GM12878 (cell line): ENCODE measurements around the gene KLHL20. TPM values are rescaled to one million over a fixed set of nuclear protein-coding genes. Genes with fewer than 3 reads are reported as not detected.

ENCODE experiments used
- HDAC2 ChIP-seq: fragments of 200-600 bp; sonication (generic); IDR thresholded peaks from 2 replicates; pipeline ENCODE4 v1.6.1; 2017
- IRF4 ChIP-seq: IDR thresholded peaks from 2 replicates; pipeline ENCODE4 v1.6.1; 2011; ENCODE audit warnings: low read depth, low read length
- JUNB ChIP-seq: IDR thresholded peaks from 2 replicates; pipeline ENCODE4 v1.6.1; 2016; ENCODE audit warnings: antibody characterized with exemption, mild to moderate bottlenecking
- KLF5 ChIP-seq: fragments of 450-650 bp; IDR thresholded peaks from 2 replicates; pipeline ENCODE4 v1.6.1; 2014; ENCODE audit warnings: mild to moderate bottlenecking; ENCODE audit not compliant: partially characterized antibody
- RBBP5 ChIP-seq: fragments of 200-600 bp; sonication (generic); conservative IDR thresholded peaks from 2 replicates; pipeline ENCODE4 v1.6.1; 2016
- SUPT20H ChIP-seq: IDR thresholded peaks from 2 replicates; pipeline ENCODE4 v1.6.1; 2011; ENCODE audit warnings: low read depth, mild to moderate bottlenecking, low read length, moderate library complexity, borderline replicate concordance; ENCODE audit not compliant: control insufficient read depth
- TCF3 ChIP-seq: IDR thresholded peaks from 2 replicates; pipeline ENCODE4 v1.6.1; 2012; ENCODE audit warnings: low read depth, mild to moderate bottlenecking, low read length, borderline replicate concordance; ENCODE audit not compliant: insufficient read depth
- polyA plus RNA-seq, 11 experiments: library from polyadenylated mRNA; depleted of rRNA in 4 of 11; unstranded in 6 of 11; stranded (reverse) in 5 of 11; fragments of >200 nt; fragmentation: Nextera tagmentation in 4 of 11; fragmentation: Illumina TruSeq in 1 of 11; extraction: Ambion mirVana in 4 of 11; extraction: Trizol in 1 of 11; gene quantifications; 1 replicate in 1 of 11; 2 replicates in 10 of 11; pipeline versions ENCODE4 v1.2.1 to v1.2.3, GENCODE V29; 2011 to 2016; ENCODE audit warnings: inconsistent platforms in 2 of 11, missing spikeins in 2 of 11, low read depth in 1 of 11
- total RNA-seq, 4 experiments: library from RNA; depleted of rRNA in 3 of 4; stranded (reverse); fragments of >200 nt in 3 of 4; fragmentation: Illumina TruSeq in 1 of 4; extraction: Trizol in 1 of 4; gene quantifications; 2 replicates each; pipeline versions ENCODE4 v1.2.1 to v1.2.3, GENCODE V29; 2013 to 2021
- TF ChIP-seq, protein P1 (sequence below): IDR thresholded peaks from 2 replicates; pipeline ENCODE4 v1.6.1; 2012; ENCODE audit warnings: mild to moderate bottlenecking, low read depth, low read length
- TF ChIP-seq, protein P2 (sequence below): fragments of 450-650 bp; formaldehyde crosslinking; IDR thresholded peaks from 2 replicates; pipeline ENCODE4 v1.4.0; 2020; ENCODE audit warnings: mild to moderate bottlenecking, moderate library complexity
- TF ChIP-seq, protein P3 (sequence below): IDR thresholded peaks from 2 replicates; pipeline ENCODE4 v1.6.1; 2012; ENCODE audit warnings: improper control_type of control experiment, low read depth, low read length; ENCODE audit not compliant: insufficient replicate concordance

Gene KLHL20
- total and polyA plus RNA-seq, 10 of the 15 experiments (the other 5 are each of a cell fraction or from before 2014, with no cell fraction given): 3.8 to 14.0 (median 10.0) TPM

DNA sequence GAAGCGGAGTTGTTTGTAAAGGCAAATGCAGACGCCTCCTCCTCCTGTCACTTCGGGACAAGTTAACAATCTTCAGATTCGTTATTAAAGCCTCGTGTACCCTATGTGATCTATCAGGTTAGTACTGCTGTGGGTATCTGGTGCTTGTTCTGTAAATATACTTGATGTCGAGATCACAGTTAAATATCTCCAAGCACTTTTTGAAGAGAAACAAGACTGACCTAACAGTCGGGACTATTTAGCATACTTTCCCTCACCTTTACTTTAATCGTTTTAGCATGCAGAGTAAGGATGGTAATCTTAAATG, 710 bp downstream of the KLHL20 start (continued):
- TF ChIP-seq, protein P1, sequence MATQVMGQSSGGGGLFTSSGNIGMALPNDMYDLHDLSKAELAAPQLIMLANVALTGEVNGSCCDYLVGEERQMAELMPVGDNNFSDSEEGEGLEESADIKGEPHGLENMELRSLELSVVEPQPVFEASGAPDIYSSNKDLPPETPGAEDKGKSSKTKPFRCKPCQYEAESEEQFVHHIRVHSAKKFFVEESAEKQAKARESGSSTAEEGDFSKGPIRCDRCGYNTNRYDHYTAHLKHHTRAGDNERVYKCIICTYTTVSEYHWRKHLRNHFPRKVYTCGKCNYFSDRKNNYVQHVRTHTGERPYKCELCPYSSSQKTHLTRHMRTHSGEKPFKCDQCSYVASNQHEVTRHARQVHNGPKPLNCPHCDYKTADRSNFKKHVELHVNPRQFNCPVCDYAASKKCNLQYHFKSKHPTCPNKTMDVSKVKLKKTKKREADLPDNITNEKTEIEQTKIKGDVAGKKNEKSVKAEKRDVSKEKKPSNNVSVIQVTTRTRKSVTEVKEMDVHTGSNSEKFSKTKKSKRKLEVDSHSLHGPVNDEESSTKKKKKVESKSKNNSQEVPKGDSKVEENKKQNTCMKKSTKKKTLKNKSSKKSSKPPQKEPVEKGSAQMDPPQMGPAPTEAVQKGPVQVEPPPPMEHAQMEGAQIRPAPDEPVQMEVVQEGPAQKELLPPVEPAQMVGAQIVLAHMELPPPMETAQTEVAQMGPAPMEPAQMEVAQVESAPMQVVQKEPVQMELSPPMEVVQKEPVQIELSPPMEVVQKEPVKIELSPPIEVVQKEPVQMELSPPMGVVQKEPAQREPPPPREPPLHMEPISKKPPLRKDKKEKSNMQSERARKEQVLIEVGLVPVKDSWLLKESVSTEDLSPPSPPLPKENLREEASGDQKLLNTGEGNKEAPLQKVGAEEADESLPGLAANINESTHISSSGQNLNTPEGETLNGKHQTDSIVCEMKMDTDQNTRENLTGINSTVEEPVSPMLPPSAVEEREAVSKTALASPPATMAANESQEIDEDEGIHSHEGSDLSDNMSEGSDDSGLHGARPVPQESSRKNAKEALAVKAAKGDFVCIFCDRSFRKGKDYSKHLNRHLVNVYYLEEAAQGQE: no peak
- no peak for TF ChIP-seq SUPT20H
- TF ChIP-seq, protein P2, sequence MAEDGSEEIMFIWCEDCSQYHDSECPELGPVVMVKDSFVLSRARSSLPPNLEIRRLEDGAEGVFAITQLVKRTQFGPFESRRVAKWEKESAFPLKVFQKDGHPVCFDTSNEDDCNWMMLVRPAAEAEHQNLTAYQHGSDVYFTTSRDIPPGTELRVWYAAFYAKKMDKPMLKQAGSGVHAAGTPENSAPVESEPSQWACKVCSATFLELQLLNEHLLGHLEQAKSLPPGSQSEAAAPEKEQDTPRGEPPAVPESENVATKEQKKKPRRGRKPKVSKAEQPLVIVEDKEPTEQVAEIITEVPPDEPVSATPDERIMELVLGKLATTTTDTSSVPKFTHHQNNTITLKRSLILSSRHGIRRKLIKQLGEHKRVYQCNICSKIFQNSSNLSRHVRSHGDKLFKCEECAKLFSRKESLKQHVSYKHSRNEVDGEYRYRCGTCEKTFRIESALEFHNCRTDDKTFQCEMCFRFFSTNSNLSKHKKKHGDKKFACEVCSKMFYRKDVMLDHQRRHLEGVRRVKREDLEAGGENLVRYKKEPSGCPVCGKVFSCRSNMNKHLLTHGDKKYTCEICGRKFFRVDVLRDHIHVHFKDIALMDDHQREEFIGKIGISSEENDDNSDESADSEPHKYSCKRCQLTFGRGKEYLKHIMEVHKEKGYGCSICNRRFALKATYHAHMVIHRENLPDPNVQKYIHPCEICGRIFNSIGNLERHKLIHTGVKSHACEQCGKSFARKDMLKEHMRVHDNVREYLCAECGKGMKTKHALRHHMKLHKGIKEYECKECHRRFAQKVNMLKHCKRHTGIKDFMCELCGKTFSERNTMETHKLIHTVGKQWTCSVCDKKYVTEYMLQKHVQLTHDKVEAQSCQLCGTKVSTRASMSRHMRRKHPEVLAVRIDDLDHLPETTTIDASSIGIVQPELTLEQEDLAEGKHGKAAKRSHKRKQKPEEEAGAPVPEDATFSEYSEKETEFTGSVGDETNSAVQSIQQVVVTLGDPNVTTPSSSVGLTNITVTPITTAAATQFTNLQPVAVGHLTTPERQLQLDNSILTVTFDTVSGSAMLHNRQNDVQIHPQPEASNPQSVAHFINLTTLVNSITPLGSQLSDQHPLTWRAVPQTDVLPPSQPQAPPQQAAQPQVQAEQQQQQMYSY: no peak
- no peak for TF ChIP-seq TCF3
- no peak for TF ChIP-seq KLF5
- TF ChIP-seq, protein P3, sequence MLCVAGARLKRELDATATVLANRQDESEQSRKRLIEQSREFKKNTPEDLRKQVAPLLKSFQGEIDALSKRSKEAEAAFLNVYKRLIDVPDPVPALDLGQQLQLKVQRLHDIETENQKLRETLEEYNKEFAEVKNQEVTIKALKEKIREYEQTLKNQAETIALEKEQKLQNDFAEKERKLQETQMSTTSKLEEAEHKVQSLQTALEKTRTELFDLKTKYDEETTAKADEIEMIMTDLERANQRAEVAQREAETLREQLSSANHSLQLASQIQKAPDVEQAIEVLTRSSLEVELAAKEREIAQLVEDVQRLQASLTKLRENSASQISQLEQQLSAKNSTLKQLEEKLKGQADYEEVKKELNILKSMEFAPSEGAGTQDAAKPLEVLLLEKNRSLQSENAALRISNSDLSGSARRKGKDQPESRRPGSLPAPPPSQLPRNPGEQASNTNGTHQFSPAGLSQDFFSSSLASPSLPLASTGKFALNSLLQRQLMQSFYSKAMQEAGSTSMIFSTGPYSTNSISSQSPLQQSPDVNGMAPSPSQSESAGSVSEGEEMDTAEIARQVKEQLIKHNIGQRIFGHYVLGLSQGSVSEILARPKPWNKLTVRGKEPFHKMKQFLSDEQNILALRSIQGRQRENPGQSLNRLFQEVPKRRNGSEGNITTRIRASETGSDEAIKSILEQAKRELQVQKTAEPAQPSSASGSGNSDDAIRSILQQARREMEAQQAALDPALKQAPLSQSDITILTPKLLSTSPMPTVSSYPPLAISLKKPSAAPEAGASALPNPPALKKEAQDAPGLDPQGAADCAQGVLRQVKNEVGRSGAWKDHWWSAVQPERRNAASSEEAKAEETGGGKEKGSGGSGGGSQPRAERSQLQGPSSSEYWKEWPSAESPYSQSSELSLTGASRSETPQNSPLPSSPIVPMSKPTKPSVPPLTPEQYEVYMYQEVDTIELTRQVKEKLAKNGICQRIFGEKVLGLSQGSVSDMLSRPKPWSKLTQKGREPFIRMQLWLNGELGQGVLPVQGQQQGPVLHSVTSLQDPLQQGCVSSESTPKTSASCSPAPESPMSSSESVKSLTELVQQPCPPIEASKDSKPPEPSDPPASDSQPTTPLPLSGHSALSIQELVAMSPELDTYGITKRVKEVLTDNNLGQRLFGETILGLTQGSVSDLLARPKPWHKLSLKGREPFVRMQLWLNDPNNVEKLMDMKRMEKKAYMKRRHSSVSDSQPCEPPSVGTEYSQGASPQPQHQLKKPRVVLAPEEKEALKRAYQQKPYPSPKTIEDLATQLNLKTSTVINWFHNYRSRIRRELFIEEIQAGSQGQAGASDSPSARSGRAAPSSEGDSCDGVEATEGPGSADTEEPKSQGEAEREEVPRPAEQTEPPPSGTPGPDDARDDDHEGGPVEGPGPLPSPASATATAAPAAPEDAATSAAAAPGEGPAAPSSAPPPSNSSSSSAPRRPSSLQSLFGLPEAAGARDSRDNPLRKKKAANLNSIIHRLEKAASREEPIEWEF: no peak
- no peak for TF ChIP-seq HDAC2
- TF ChIP-seq JUNB: no peak
- no peak for TF ChIP-seq IRF4
- TF ChIP-seq RBBP5: no peak
